ENCODE data around the gene SARS2.

DNA sequence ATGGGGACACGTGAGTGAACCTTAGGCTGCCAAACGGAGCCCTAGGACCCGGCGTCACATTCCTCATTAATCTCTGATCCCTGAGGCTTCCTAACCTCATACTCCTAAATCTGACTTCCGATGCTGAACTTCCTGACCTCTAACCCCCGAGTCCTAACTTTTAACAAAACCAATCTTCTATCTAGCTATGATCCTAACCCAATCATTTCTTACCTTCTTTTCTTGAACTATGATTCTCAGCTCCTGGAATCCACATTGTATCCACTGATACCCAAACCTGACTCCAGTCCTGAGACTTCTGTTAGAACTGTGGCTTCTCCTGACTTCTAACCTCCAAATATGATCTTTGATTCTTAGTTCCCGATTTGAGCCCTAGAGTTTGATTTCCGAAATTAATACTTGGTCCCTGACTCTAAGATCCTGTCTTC is 30.3 kb downstream of the SARS2 start:
- TF ChIP-seq, protein P1, sequence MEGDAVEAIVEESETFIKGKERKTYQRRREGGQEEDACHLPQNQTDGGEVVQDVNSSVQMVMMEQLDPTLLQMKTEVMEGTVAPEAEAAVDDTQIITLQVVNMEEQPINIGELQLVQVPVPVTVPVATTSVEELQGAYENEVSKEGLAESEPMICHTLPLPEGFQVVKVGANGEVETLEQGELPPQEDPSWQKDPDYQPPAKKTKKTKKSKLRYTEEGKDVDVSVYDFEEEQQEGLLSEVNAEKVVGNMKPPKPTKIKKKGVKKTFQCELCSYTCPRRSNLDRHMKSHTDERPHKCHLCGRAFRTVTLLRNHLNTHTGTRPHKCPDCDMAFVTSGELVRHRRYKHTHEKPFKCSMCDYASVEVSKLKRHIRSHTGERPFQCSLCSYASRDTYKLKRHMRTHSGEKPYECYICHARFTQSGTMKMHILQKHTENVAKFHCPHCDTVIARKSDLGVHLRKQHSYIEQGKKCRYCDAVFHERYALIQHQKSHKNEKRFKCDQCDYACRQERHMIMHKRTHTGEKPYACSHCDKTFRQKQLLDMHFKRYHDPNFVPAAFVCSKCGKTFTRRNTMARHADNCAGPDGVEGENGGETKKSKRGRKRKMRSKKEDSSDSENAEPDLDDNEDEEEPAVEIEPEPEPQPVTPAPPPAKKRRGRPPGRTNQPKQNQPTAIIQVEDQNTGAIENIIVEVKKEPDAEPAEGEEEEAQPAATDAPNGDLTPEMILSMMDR (IDR thresholded peaks at IDR 0.05; ENCODE audit: insufficient read depth, low read length, poor library complexity, severe bottlenecking): no peak
- no peak for TF ChIP-seq EZH2phosphoT487 (conservative IDR thresholded peaks at IDR 0.05; ENCODE audit: low read length)
